Kidney epithelial cell (primary cell): Measurements from ENCODE around the gene ARF1. TPM values are rescaled to one million over a fixed set of nuclear protein-coding genes. Genes with fewer than 3 reads are reported as not detected.

ENCODE experiments used
- DNase-seq: peaks from one replicate; pipeline ENCODE4 v3.0.0-alpha.2; 2010; ENCODE audit warnings: low read depth
- H3K27me3 ChIP-seq: 2 replicates; pipeline ENCODE4 v1.6.0; 2011; ENCODE audit warnings: low read length; ENCODE audit not compliant: control insufficient read depth, insufficient read depth
- H3K36me3 ChIP-seq: 2 replicates; pipeline ENCODE4 v1.5.1; 2011; ENCODE audit warnings: low read length; ENCODE audit not compliant: control insufficient read depth, insufficient read depth
- H3K4me3 ChIP-seq: 2 replicates; pipeline ENCODE4 v1.5.1; 2011; ENCODE audit warnings: low read depth, mild to moderate bottlenecking, control low read depth, low read length
- total RNA-seq: library from RNA; depleted of rRNA; stranded (reverse); fragments of >200 nt; gene quantifications from 2 replicates; pipeline ENCODE4 v1.2.3, GENCODE V29; 2015
- TF ChIP-seq, protein P1 (sequence below): IDR thresholded peaks from 2 replicates; pipeline ENCODE4 v1.5.1; 2011; ENCODE audit warnings: mild to moderate bottlenecking, moderate library complexity, low read length, control low read depth, inconsistent platforms; ENCODE audit not compliant: insufficient read depth, poor library complexity, severe bottlenecking

ARF1 gene
- total RNA-seq, 1 donor from 2014 or later = 479 TPM

DNA sequence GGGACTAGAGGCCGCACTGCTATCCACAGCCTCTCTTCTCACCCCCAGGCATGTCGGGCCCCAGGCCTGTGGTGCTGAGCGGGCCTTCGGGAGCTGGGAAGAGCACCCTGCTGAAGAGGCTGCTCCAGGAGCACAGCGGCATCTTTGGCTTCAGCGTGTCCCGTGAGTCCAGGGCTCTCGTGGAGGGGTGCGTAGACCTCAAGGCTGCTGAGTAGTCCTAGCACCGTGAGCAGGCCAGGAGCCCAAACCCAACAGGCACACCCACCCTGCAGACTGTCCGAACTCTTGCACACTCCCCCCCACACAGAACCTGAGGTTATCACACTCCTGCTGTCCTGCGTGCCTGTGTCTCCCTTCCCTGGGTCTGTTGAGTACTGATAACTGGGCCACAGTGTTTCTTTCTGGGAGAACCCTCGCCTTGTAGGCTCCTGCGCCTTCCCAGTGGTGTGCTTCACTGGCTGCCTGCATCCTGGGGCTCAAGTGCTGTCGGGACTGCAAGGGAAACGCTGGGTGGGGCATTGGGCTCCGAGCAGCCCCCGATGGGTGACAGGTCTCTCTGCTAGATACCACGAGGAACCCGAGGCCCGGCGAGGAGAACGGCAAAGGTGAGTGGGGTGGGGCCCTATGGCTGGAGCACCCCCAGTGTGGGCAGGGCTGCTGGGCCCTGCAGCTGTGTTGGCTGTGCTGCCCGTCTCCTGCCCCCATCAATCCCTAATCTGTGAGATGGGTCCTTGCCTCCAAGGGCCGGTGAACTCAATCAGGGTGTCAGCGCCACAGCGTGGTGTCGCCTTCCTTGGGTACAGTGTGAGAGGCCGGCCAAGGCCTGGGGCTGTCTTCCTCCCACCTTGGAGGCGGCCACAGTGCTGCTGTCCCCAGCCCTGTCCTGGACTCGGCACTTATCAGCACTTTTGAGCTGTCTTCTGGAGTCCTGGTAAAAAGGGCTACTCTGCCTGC is 63.2 kb downstream of the ARF1 start:
- TF ChIP-seq, protein P1, sequence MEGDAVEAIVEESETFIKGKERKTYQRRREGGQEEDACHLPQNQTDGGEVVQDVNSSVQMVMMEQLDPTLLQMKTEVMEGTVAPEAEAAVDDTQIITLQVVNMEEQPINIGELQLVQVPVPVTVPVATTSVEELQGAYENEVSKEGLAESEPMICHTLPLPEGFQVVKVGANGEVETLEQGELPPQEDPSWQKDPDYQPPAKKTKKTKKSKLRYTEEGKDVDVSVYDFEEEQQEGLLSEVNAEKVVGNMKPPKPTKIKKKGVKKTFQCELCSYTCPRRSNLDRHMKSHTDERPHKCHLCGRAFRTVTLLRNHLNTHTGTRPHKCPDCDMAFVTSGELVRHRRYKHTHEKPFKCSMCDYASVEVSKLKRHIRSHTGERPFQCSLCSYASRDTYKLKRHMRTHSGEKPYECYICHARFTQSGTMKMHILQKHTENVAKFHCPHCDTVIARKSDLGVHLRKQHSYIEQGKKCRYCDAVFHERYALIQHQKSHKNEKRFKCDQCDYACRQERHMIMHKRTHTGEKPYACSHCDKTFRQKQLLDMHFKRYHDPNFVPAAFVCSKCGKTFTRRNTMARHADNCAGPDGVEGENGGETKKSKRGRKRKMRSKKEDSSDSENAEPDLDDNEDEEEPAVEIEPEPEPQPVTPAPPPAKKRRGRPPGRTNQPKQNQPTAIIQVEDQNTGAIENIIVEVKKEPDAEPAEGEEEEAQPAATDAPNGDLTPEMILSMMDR = no peak
- no peak for DNase-seq
- H3K36me3 ChIP-seq = peaks cover 4% of the 10 kb centered on the region
- no peak overlapping the region for H3K4me3 ChIP-seq
- H3K27me3 ChIP-seq = no peaks in the 10 kb centered on the region

GRCh38 chr1:228146417-228147150 is 64.1 kb downstream of the ARF1 start:
- TF ChIP-seq, protein P1 = no peak

DNA sequence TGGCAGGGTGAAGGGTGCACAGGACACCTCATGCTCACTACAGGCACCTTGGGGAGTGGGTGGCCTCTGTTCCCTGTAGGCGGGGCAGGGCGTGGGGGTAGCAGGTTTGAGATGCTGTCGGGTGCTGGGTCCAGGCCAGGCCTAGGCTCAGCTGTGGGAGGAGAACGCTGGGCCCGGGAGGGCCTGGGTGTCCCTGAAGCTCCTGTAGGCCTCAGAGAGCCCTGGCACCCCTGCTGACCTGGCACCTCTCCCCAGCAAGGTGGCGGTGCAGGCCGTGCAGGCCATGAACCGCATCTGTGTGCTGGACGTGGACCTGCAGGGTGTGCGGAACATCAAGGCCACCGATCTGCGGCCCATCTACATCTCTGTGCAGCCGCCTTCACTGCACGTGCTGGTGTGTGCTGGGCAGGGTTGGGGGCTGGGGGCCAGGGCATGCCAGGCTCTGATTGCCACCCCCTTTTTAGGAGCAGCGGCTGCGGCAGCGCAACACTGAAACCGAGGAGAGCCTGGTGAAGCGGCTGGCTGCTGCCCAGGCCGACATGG is 64.7 kb downstream of the ARF1 start:
- H3K27me3 ChIP-seq = no peaks in the 10 kb centered on the region
- DNase-seq = no peak
- no peak overlapping the region for H3K4me3 ChIP-seq
- TF ChIP-seq, protein P1 = no peak
- peaks cover 3% of the 10 kb centered on the region for H3K36me3 ChIP-seq

More at GRCh38 chr1:228146417-228147150, 64.1 kb downstream of the ARF1 start:
- Histone ChIP-seq H3K27me3 (no peaks in the 10 kb centered on the region), H3K4me3 (no peak overlapping the region), H3K36me3 (peaks cover 4% of the 10 kb centered on the region)
- DNase-seq = no peak

DNA sequence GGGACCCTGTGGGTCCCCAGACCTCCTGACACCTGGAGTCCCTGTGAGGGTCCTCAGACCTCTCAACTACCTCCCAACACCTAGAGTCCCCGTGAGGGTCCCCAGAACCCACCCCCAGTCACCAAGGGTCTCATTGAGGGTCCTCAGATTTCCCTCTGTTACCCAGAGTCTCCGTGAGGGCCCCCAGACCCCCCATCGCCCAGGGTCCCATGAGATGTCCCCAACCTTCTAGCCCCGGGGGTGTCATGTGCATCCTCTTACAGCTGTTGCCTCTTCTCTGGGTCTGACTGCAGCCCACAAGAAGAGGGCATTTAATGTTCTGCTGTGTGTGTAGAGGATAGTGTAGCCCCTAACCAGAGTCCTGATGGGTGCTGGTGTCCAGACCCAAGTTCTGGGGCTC is 65.3 kb downstream of the ARF1 start:
- Histone ChIP-seq H3K27me3 (no peaks in the 10 kb centered on the region), H3K4me3 (no peak overlapping the region), H3K36me3 (peaks cover 2% of the 10 kb centered on the region)
- no peak for DNase-seq
- TF ChIP-seq, protein P1 = no peak

GRCh38 chr1:228148196-228148861 is 65.8 kb downstream of the ARF1 start:
- peaks cover 2% of the 10 kb centered on the region for H3K36me3 ChIP-seq
- H3K27me3 ChIP-seq = no peaks in the 10 kb centered on the region
- no peak for DNase-seq
- TF ChIP-seq, protein P1 = no peak
- H3K4me3 ChIP-seq = no peak overlapping the region

Other genes starting within 250 kb of the ARF1 start
- gene WNT9A, start 134.8 kb upstream of the ARF1 start, total RNA-seq = 10.1 and 10.3 TPM in 2 replicates
- gene WNT3A, start 75.7 kb upstream of the ARF1 start, total RNA-seq = not detected in 2 replicates
- gene C1orf35, start 20.6 kb downstream of the ARF1 start, total RNA-seq = 16.5 and 20.1 TPM in 2 replicates
- 68.7 and 73.5 TPM in 2 replicates for gene MRPL55, start 26.6 kb downstream of the ARF1 start, total RNA-seq
- 302 and 377 TPM in 2 replicates for gene GUK1, start 57.6 kb downstream of the ARF1 start, total RNA-seq
- 0.21 and 0.38 TPM in 2 replicates for gene GJC2, start 67.2 kb downstream of the ARF1 start, total RNA-seq
- 7.1 and 12.7 TPM in 2 replicates for gene IBA57, start 83.1 kb downstream of the ARF1 start, total RNA-seq
- gene OBSCN, start 125.3 kb downstream of the ARF1 start, total RNA-seq = 13.5 and 20.9 TPM in 2 replicates